ENCODE data around the gene CDC23.
A peak's percentile ranks its signal among the peaks of the same experiment; 100 is the strongest.
"Not testable (repeated sequence)": the region's sequence is repeated elsewhere in the genome, so short reads cannot be mapped to it uniquely, and the experiment has no call there.

The CDC23 gene

DNA sequence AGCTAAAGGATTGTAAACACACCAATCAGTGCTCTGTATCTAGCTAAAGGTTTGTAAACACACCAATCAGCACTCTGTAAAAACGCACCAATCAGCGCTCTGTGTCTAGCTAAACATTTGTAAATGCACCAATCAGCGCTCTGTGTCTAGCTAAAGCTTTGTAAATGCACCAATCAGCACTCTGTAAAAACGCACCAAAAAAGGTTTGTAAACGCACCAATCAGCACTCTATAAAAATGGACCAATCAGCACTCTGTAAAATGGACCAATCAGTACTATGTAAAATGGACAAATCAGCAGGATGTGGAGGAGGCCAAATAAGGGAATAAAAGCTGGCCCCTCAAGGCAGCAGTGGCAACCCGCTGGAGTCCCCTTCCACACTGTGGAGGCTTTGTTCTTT lies 69.5 kb downstream of the CDC23 start:
- not testable (repeated sequence) for H3K9me3 Mint-ChIP-seq; DNase-seq; ATAC-seq (replicated peaks); H3K4me3 Mint-ChIP-seq; H3K27ac Mint-ChIP-seq; H3K36me3 Mint-ChIP-seq; H3K27me3 Mint-ChIP-seq
- H3K4me1 Mint-ChIP-seq, result peaks cover 0 to 12% of the 10 kb centered on the region in 2 donors

DNA sequence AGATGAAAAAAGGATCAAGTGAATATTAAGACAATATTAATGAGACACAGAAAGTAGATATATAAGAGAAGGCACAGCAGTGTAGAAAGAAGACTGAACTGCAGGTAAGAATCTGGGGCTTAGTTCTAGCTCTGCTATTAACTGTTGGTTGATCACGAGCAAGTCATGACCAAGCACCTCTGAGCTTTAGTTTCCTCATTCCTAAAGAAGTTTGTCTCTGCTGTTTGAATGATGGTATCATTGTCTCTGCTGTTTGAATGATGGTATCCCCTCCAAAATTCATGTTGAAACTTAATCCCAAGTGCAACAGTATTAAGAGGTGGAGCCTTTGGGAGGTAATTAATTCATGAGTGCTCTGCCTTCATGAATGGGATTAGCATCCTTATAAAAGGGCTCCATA lies 71.4 kb downstream of the CDC23 start:
- Mint-ChIP-seq H3K27me3 (peaks cover 6 to 9% of the 10 kb centered on the region in 2 donors), H3K9me3 (no peaks in the 10 kb centered on the region), H3K4me1 (peaks cover 0 to 12% of the 10 kb centered on the region in 2 donors), H3K4me3 (no peak overlapping the region), H3K27ac (no peak overlapping the region), H3K36me3 (peaks cover 0 to 3% of the 10 kb centered on the region in 2 donors)
- no peak for DNase-seq
- ATAC-seq (replicated peaks), result no peak

DNA sequence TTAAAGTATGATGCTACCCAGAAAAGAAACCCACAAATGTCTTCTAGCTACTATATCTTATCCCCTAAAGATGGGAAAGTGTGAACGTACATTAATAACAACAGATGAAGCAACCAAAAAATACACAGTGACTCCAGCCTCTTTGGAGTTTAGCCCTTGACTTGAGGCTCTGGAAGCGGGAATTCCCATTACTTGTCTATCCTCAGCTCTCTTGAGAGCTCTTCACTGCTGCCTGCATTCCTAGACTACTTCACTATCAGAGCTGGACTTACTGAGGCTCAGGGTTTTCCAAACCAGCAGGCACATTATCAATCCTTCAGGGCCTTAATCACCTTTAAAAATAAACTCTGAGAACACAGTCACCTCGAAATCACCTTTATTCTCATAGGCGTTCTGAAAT lies 72.9 kb downstream of the CDC23 start:
- Mint-ChIP-seq H3K9me3 (no peaks in the 10 kb centered on the region), H3K27ac (no peak overlapping the region), H3K27me3 (peaks cover 6 to 9% of the 10 kb centered on the region in 2 donors), H3K4me1 (peaks cover 0 to 12% of the 10 kb centered on the region in 2 donors), H3K36me3 (peaks cover 0 to 3% of the 10 kb centered on the region in 2 donors), H3K4me3 (no peak overlapping the region)
- DNase-seq, result no peak
- no peak for ATAC-seq (replicated peaks)

DNA sequence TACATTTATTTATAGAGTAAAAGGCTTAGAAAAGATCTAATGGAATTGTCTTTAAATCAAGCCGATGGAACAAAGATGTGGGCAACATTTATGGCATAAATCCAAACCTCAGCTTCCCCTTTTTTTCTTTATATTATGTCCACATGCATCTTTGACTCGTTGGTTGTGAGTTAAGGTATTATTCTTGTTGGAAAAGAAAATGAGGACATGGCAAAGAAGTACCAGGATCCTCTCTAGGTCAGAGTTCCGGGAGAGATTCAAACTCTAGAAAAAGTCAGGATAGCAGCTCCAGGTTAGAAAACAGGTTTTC lies 73.4 kb downstream of the CDC23 start:
- DNase-seq (no peak), ATAC-seq (replicated peaks) (no peak)
- H3K36me3 Mint-ChIP-seq, result peaks cover 0 to 3% of the 10 kb centered on the region in 2 donors
- no peak overlapping the region for H3K4me3 Mint-ChIP-seq
- peaks cover 6 to 9% of the 10 kb centered on the region in 2 donors for H3K27me3 Mint-ChIP-seq
- peaks cover 0 to 12% of the 10 kb centered on the region in 2 donors for H3K4me1 Mint-ChIP-seq
- no peak overlapping the region for H3K27ac Mint-ChIP-seq
- H3K9me3 Mint-ChIP-seq, result no peaks in the 10 kb centered on the region

DNA sequence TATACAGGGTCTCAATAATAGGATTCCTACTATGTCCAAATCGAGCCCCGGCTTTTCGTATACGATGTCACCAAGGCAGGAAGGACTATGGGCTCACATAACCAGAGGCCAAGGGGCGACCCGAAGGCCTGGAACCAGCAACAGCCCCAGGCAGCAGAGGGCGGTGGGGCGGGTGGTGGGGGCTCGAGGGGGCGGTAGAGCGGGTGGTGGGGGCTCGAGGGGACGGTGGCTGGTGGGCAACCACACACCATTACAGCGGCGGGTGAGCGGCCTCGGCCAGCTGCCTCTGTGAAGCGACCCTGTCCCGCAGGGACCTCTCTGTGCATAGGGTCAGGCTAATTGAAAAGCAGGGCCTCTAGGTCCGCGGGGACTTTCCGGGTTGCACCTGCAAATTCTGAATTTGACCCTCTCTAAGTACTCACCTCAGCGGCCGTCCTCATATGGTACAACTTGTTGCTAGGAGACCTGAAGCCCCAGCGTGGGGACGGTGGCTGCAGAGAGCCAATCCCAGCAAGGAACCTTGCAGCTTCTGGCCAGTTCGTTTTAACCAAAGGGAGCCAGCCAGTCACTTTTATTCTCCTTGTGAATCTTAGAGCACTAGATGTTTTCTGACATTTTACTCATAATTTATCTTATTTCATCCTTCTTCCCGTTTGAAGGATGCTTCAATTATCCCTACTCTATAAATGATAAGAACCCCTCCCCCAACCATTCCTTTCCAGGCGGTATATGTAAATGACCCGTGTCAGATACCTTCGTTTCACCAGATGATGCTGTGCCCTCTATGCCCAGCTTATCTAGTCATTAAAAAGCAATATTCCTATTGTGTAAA lies 74.0 kb downstream of the CDC23 start, which contains the start of gene NME5:
Gene NME5 (minus strand): TSS at position 480 of the 832 bp plus-strand sequence. CDS start 648 bp downstream, outside the sequence.
- Mint-ChIP-seq H3K4me1 (peaks cover 0 to 12% of the 10 kb centered on the region in 2 donors), H3K4me3 (peak within 1 kb of the TSS; percentile 68 to 74), H3K27me3 (peaks cover 6 to 9% of the 10 kb centered on the region in 2 donors), H3K36me3 (peaks cover 0 to 3% of the 10 kb centered on the region in 2 donors), H3K27ac (no peak within 1 kb of the TSS), H3K9me3 (no peaks in the 10 kb centered on the region)
- DNase-seq, result peak; percentile 8
- ATAC-seq (replicated peaks), result peak; percentile 80 to 87
